HG02759 (cell line): ENCODE results near the gene LRIG1.
A peak's percentile ranks its signal among the peaks of the same experiment; 100 is the strongest.

Source experiments
- ATAC-seq: cut with Tn5 transposase; IDR thresholded peaks from one replicate; pipeline ENCODE4 v1.9.1; 2021; ENCODE audit warnings: mild to moderate bottlenecking, moderate library complexity; ENCODE audit not compliant: unreplicated experiment

LRIG1 gene, protein sequence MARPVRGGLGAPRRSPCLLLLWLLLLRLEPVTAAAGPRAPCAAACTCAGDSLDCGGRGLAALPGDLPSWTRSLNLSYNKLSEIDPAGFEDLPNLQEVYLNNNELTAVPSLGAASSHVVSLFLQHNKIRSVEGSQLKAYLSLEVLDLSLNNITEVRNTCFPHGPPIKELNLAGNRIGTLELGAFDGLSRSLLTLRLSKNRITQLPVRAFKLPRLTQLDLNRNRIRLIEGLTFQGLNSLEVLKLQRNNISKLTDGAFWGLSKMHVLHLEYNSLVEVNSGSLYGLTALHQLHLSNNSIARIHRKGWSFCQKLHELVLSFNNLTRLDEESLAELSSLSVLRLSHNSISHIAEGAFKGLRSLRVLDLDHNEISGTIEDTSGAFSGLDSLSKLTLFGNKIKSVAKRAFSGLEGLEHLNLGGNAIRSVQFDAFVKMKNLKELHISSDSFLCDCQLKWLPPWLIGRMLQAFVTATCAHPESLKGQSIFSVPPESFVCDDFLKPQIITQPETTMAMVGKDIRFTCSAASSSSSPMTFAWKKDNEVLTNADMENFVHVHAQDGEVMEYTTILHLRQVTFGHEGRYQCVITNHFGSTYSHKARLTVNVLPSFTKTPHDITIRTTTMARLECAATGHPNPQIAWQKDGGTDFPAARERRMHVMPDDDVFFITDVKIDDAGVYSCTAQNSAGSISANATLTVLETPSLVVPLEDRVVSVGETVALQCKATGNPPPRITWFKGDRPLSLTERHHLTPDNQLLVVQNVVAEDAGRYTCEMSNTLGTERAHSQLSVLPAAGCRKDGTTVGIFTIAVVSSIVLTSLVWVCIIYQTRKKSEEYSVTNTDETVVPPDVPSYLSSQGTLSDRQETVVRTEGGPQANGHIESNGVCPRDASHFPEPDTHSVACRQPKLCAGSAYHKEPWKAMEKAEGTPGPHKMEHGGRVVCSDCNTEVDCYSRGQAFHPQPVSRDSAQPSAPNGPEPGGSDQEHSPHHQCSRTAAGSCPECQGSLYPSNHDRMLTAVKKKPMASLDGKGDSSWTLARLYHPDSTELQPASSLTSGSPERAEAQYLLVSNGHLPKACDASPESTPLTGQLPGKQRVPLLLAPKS

DNA sequence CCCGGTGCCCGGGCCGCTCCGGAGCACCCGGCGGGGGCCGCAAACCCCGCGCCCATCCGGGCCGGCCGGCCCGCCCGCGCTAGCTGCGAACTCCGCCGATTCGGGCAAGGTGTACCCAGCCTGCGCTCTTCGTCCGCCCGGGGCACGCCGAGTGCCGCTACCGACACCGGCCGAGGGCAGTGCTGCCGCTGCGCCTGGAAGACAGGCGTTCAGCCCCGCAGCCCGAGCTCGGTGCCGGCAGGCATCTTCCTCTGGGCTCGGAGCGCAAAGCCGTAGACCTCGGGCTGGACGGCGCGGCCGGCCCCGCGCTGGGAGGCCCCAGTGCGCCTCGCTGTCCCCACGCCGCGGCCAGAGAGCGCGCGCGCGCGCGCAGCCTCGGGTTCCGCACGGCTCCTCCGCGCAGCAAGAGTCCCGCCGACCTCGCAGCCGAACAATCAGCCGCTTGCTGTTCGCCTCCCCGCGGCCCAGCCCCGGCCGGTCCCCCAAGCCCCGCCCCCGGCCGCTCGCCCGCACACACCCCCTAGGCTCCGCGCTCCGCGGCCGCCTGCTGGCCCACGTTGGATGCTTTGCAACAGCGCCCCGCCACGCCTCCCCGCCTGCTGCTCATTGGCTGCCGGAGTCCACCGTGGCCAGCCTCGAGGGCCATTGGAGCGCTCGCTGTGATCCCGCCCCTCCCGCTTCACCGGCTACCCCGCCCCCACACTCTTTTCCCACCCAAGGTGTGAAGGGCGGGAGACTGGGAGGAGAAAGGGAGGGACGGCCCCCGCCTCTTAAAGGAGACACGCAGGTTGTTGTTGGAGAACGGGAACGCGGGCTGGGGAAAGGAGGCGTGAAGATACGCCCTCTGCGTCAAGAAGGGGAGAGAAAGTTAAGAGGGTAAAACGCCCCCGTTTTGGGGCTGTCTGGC, at the start of gene LRIG1:
Gene LRIG1, minus strand, starts transcription at position 447 of the 907 bp plus-strand sequence. CDS start 615 bp downstream, outside the sequence.
- ATAC-seq, result peak; percentile 95

DNA sequence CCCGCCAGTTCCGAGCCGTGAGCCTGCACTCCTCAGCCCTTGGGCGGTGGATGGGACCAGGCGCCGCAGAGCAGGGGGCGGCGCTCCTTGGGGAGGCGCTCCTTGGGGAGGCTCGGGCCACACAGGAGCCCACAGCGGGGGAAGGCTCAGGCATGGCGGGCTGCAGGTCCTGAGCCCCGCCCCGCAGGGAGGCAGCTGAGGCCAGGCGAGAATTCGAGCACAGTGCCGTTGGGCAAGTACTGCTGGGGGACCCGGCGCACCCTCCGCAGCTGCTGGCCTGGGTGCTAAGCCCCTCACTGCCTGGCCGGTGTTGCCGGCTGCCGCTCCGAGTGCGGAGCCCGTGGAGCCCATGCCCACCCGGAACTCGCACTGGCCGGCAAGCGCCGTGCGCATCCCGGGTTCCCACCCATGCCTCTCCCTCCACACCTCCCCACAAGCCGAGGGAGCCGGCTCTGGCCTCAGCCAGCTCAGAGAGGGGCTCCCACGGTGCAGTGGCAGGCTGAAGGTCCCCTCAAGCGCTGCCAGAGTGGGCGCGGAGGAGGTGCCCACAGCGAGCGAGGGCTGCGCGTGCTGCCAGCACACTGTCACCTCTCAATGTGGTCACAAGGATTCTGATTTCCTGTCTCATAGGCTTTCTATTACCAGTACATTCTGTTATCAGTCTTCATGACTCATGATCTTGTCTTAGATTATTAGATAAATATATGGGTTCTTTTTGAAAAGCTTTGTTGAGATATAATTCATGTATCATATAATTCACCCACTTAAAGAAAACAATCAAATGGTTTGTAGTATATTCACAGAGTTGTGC, 44.0 kb upstream of the LRIG1 start:
- ATAC-seq, result no peak

DNA sequence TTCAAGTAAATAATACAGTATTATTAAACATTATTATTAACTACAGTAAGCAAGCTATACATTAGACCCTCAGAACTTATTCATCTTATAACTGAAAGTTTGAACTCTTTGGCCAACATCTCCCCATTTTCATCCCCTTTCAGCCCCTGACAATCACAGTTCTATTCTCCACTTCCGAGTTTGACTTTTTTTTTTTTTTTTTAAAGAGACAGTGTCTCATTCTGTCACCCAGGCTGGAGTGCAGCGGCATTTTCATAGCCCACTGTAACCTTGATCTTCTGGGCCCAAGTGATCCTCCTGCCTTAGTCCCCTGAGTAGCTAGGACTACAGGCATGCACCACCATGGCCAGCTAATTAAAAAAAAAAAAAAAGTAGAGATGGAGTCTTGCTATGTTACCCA, 41.3 kb upstream of the LRIG1 start:
- no peak for ATAC-seq

DNA sequence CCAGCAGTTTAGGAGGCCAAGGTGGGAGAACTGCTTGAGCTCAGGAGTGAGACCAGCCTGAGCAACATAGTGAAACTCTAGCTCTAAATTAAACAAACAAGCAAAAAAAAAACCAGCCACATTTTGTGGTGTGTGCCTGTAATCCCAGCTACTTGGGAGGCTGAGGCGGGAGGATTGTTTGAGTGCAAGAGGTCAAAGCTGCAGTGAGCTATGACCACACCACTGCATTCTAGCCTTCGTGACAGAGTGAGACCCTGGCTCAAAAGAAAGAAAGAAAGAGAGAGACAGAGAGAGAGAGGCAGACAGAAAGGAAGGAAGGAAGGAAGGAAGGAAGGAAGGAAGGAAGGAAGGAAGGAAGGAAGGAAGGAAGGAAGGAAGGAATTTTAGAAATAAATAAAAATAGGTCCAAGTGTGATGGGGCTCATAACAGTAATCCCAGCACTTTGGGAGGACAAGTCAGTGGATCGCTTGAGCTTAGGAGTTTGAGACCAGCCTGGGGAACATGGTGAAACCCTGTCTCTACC, 38.7 kb upstream of the LRIG1 start:
- ATAC-seq, result no peak

DNA sequence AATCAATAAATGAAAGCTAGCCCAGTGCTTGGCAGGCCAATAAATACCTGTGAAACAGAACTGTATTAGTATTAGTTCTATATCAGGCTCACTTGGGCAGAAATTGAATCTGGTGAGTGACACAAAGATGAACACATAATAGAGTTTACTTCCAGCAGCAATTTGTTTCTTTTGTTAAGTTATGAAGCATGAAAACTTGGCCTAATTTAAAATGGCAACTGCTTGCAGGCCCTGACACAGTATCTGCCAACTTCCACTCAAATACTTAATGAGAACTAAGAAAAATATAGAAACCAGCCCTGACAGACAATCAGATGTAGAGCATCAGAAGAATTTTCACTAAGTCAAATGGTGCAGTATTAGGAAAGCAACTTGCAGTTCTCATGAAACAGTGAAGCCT, 37.6 kb upstream of the LRIG1 start:
- no peak for ATAC-seq

DNA sequence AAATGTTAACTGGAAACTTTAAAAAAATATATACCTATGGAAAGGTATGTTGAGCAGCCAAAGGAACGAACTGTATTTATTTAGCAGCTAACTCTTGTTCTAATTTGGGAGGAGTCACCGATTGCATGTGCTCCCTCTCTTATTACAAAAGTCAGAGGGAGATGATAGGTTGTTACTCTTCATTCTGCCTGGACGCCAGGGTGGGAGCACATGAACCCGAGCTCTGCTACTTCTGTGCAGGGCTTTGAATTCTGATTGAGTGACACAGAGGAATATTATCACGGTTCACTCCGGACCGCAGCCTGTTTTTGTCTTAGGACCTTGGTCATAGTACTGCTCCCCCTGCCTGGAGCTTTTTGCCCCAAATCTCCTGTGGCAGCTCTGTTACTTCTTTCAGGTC, 36.9 kb upstream of the LRIG1 start:
- no peak for ATAC-seq

DNA sequence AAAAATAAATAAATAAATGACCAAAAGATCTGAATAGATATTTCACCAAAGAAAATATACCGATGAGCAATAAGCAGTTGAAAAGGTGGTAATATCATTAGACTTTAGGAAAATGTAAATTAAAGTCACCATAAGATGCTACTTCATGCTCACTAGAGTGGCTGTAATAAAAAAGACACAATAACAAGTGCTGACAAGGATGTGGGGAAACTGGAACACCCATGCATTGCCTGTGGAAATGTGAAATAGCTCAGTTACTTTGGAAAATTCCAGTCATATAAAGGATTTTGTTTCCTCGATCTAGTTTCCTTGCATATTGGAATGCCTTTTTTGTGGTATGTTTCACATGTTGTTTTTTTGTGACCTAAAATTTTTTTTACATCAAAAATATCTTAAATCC, 36.0 kb upstream of the LRIG1 start:
- no peak for ATAC-seq

DNA sequence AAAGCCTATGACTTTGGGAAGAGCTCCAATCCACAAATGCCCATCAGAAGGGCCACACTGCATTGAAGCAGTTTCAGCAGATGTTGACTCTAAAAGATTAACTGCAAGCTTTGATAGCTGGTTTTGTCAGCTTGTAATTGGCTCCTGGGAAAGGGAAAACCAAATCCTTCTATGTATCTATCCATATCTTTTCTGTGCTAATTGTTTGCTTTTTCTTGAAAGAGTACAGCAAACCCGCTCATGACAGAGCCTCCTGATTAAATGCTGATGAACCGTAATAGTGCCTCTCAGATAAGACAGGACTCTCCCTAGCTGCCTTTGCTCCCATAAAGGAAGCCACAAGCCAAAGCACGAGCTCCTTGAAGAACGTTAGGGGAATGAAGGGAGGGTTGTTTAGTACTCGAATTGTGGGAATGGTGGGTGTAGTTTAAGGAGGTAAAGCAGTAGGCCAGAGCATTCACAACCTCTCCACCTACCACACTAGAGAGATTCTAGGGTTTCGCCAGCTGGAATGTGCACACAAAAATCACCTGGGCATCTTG, 33.6 kb upstream of the LRIG1 start:
- ATAC-seq, result no peak

DNA sequence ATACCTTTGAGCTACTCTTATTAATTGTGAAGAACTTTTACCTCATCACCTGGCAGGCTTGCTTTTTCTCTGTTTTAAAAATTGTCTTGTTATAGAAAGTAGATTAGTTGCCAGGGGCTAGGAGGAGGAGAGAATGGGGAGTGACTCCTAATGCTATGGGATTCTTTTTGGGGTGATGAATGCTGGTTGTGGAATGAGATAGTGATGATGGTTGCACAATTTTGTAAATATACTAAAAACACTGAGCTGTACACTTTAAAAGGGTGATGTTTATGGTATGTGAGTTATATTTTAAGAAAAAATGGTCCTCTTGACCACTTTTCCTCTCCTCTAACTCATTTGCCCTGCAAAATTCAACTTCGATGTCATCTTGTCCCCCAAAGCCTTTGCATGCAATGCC, 31.8 kb upstream of the LRIG1 start:
- ATAC-seq, result no peak

DNA sequence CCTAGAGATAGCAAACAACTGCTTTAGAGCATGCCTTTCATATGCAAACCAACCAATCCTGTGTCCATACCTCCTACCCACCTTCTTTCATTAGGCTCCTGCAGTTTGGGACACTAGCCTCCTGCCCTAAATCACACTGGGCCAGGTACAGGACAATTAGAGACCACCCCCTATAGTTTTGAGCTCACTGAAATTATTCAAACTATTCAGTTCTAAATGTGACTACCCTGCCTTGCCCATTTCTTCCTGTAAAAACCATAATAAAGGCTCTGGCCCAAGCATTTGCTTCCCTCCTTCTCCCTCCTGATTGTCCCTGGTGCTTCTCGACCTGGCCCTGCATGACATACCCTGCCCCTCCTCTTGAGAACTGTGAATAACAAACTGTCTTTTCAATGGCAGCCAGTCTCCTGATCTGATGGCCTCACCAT, 31.4 kb upstream of the LRIG1 start:
- ATAC-seq, result no peak

DNA sequence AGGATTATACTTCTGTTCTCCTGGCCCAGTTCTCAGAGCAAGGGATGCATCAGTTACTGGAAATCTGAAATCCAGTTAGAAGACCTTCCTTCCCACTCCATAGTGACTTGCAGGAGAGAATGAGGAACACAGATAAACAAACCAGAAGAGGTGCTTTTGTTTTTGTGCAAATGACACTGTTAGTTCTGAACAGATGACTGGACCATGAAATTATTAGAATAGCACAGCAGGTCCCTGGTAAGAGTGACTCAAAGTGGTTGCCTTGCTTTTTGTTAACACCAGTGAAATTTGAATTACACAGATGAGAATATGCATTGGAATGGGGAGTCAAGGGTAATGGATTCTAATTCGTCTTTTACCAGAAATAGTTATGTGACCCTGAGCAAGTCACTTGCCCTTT, 30.4 kb upstream of the LRIG1 start:
- no peak for ATAC-seq

DNA sequence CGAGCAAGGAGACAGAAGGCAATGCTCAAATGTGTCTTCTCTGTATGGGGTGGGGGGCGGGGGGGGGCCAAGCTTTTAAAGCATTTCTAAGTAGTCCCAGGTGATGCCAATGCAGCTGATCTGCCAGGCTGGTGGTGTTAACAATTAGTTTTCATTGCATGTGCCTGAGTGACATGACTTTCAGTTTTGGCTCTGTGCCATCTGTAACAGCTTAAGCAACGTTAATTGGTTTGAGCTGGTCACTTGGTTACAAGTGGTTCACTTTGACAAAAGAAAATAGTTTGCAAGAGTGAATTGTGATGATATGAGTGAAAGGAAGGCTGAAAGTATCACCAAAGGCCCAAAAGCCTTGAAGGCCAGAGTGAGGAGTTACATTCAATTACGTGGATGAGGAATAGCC, 26.4 kb upstream of the LRIG1 start:
- no peak for ATAC-seq

DNA sequence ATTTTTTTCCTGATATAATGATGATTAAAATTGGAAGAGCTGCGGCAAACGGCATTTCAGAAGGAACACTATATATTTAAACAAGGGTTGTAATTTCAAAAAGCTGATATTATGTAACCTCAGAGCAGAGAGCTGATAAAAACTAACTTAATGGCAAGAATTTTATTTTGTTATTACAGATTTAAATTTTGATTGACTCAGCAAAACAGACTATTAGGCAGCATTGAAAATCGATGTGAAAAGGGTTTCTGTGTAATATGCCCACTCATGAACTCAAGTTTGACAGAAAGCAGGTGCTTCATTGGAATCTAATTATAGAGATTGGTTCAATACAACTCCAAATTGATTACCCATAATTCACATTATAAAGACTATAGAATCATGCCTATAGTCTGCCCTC, 24.9 kb upstream of the LRIG1 start:
- ATAC-seq, result no peak

DNA sequence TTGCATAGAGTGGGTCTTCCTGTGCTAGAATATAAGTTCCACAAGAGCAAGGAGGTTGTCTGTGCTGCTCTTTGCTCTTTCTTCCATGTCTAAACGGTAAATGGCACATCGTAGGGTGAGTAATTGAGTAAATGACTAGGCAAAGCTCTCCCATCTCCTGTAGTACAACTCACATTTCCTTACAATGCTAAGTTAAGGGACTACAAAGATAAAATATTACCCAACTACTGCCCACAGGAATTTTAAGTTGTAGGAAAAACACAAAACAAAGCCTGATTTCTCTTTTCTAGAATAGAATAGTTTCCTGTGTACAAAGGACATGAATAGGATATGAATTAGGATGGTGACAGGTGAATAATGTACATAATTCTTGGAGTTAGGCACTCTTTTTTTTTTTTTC, 19.9 kb upstream of the LRIG1 start:
- ATAC-seq, result no peak

DNA sequence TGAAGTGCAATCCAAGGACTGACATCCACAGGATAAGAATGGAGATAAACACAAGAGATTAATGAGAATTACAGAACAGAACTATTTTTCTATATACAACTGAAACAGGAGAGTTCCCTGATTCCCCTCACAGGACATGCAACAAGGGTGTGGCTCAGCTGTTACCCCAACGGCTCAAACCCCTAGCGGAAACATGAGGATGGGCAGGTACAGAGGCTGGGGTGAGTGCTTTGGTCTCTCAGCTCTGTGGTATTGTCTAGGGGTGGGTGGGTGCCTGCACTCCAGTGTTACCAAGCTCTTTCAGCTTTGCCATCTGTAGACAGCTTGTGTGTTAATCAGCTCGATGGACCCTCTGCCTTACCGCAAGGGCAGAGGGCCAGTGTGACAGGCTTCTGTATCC, 17.8 kb upstream of the LRIG1 start:
- no peak for ATAC-seq

DNA sequence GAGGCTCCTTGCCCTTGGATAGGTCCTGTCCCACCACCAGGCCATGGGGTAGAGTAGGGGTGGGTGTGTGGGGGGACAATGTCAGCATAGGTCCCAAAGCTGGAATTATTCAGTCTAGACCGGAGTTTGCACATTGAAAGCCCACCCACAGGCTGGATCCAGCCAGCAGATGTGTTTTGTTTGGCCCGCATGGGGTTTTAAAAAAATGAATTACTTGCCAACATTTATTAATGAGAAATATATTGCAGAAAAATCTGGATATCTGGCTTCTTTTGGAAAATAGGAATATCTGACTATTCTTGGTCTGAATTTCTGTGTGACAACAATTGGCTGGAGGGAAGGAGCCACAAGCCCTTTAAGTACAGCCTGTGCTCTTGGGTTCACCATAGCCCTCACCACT, 17.3 kb upstream of the LRIG1 start:
- ATAC-seq, result no peak

DNA sequence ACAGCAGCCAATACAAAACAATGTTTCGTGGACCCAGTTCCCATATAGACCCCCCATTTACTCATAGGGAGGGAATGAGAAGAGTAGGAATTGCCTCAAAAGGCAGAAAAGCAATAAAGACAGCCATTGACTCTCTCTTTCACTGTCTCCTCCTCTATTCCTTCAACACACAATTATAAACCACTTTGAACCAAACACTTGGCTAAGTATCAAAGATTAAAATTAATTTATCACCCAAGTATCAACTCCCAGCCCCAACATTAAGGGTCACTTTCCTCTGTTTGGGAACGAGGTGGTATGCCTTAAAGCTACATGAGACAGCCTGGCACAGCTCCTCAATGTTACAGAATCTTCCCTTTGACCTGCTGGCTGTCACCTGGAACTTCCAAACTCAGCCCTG, 16.4 kb upstream of the LRIG1 start:
- no peak for ATAC-seq

DNA sequence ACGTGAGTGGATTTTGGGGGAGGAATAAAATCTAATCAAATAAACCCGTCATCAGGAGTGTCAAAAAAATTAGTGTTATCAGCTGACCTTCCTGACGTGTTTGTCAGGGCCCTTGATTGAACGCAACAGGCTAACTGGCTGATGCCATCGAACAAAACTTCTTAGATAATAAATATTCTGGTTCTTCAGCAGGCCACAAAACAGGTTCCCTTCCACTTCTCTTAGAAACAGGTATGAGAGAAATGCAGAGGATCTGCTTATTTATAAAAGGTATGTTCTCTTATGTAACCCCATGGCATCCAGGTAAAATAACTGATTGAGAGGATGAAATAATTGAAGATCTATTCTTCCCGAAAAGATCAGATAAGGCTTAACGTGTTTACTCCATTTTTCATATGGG, 7.6 kb upstream of the LRIG1 start:
- ATAC-seq, result no peak
